Suppressor macrophage (primary cell): ENCODE measurements around the gene EGFL7.

Source experiments
- DNase-seq, 4 experiments: peaks; one replicate each; pipeline ENCODE4 v3.0.0-alpha.2; 2020 to 2022

The EGFL7 gene

DNA sequence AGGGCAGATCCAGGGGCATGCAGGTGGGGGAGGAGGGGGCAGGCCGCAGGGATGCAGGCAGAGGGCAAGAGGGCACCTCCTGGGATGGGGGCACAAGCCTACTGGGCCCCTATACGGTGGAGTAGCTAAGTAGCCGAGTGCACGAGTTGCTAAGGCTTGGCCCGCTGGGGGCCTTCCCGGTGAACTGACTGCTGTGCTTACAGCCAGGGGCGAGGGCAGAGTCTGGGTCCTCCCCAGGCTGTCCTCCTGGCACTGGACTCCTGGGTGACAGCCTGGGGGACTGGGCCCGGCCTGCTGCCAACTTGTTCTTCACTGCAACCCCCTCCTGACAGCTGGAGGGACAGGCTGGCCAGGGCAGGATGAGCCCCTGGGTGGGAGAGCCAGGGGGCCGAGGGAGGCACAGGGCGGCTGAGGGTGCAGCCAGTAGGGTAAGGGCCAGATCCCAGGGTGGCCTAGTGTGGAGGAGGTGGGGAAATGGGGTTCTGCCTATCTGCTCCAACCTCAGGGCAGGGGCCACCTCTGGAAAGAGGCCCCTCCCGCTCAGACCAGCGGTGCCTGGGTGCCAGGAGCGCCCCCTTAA is 1.7 kb upstream of the EGFL7 start:
- peak in 1 of 4 experiments; percentile 2 for DNase-seq

DNA sequence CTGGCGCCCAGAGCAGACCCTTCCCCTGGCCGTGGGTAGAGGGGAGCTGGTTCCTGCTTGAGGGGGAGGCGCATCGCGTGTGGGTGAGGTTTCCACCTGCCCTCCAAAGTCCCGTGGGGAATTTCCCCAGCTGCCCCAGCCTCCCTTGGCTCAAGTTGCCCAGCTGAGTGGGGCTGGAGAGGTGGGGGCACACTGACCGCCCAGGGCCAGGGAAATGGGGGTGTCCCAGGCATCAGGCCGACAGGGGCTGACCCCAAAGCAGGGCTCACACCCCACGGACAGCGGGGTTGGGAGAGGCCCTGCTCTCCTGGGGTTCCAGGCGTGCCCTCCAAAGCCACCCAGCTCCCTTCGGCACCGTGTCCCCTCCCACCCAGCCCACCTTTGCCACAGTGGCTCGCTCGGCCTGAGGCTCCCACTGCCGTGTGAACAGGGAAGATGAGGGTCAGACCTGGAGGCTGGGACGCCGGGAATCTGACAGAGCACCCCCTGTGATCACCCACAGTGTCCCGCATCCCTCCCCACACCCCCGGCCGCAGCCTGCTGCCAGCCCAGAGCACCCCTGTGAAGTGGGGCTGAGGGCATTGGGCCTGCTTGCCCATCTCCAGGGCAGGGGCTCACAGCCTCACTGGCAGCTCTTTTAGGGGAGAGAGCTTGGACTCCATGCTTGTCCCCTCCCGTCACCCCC is 933 bp upstream of the EGFL7 start:
- peak in 1 of 4 experiments; percentile 2 for DNase-seq

DNA sequence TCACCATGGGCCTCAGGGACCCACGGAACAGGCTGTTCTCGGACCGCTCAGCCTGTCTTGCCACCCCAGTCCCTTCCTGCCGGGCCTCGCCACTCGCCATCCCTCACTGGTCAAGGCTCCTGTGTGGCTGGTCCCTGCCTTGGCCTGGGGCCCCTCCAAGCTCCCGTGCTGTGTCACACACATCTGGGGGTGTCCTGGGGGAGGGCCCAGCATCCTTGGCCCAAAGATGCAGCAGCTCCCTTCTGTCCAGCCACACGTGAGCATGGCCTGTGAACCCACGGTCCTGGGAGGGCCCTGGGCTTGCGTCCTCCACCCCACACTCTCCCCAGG is 425 bp upstream of the EGFL7 start:
- no peak for DNase-seq

DNA sequence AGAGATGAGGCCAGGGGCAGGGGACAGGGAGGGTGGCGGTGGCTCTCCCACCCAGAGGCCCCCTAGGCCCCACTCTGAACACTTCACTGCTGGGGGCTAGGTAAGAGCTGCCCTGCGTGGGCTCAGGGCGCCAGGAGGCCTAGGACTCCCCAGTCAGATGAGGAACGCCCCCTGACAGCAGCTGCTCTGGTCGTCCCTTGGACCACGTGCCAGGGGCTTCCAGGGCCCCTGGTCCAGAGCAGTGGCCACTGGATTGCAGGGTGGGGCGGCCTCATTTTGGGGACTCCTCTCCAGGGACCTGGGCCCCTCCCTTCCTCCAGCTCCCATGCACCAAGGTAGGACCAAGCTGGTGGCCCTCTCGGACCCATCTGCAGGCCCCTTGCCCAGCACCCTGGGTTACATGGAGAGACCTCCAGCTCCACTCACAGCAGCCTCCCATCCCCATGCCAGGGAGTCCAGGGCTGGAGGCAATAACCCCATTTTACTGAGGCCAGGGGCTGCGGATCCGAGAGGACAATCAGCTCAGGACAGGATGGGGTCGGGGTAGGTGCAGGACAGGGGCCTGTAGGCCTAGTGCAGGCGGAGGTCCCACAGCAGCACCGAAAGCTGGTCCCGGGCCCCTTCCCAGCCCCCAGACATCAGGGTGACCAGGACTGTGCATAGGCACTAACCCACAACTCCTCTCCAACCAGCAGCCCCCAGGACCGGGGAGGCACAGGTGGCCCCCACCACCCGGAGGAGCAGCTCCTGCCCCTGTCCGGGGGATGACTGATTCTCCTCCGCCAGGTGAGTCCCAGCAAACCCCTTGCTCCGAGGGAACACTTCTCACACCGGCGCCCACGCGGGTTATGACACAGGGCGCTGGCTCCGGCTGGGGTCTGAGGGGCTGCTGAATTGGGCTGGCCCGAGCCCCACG is 1.5 kb downstream of the EGFL7 start:
- DNase-seq = peak in 1 of 4 experiments; percentile 1

DNA sequence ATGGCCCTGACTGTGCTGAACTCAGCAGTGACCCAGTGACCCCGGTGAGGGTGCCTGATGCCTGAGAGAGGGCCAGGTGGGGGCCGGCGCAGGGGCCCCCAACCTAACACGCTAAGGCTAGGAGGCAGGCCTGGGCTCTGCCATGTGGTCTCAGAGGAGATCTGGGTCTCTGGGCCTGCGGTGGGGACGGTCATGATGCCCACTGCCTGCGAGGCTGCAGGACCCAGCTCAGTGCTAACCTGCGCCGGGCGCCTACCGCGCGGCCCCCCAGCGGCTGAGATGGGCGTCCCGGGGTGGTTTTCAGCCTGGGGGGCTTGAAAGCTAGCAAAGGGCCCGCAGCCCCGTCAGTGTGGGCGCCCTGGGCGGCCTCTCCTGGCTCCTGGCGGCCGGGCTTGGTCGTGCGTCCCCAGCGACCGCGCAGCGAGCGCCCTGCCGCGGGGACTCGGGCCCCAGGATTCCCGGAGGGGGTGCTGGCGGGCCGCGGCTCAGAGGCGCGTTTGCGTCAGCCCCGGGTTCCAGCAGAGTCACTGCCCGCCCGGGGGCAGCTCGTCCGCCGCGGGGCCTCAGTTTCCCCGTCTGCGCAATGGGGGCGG is 2.5 kb downstream of the EGFL7 start:
- DNase-seq = peak; percentile 55 to 79 (median 64)

DNA sequence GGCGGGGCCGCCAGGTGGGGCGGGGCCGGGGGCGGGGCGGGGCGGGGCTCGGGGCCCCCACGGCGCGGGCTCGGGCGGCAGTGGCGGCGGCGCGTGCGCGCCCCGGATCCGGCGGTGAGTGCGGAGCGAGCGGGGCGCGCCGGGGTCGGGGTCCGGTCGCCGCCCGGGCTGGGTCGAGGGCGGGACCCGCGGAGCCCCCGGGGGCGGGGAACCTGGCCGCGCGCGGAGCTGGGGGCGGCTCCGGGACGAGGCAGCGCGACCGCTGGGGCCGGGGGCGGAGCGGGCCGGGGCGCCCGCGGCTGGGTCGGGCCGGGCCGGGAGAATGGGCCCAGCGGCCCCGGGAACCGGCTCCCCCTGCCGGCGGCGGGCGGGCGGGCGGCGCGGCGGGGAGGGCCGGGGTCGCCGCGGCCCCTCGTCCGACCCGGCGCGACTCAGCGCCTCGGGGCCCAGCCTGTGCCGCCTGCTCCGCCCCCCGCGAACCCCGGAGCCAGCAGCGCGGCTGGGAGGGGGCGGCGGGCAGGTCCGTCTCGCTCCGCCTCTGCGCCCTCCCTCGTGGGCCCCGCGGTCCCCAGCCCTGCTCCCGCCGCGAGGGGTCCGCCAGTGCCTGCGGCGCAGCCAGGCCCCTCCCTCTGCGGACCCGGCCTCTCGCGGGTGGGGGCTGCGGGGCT is 3.1 kb downstream of the EGFL7 start:
- DNase-seq = peak in 2 of 4 experiments; percentile 46 to 63

DNA sequence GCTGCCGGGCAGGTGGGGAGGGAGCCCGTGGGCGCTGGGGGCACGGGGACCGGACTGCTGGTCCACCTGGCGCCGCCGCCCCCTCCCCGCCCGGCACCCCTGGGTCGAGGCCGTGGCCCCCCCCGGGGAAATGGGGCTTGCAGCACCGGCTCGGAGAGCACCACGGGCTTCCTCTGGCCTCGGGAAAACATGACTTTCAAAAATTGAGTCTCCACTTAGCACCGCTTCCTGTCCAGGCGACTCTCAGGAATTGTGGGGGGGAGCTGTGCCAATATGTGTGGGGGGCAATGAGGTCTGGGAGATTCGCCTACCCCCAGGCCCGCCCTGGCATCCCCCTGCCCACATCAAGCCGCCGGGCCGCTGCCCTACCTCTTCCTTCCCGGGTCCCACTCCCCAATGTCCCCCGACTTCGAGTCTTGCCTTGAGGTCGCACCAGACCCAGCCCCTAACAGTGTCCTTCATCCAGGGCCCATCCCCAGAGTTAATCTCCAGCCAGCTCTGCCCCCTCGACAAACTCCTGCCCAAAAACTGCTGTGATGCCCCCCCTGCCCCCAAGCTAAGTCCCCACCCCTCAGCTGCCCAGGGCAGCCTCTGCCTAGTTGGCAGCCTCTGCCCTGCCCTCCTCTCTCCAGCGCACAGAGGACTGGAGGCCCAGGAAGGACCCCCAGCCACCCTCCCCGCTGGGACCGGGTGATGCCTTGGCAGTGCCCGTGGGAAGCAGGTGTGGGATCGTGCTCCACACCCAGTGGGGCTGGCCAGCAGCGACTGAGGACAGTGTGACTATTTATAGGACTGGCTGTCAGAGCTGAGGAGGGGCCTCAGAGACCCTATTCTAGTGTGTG is 3.9 kb downstream of the EGFL7 start:
- peak in 2 of 4 experiments; percentile 40 to 41 for DNase-seq

DNA sequence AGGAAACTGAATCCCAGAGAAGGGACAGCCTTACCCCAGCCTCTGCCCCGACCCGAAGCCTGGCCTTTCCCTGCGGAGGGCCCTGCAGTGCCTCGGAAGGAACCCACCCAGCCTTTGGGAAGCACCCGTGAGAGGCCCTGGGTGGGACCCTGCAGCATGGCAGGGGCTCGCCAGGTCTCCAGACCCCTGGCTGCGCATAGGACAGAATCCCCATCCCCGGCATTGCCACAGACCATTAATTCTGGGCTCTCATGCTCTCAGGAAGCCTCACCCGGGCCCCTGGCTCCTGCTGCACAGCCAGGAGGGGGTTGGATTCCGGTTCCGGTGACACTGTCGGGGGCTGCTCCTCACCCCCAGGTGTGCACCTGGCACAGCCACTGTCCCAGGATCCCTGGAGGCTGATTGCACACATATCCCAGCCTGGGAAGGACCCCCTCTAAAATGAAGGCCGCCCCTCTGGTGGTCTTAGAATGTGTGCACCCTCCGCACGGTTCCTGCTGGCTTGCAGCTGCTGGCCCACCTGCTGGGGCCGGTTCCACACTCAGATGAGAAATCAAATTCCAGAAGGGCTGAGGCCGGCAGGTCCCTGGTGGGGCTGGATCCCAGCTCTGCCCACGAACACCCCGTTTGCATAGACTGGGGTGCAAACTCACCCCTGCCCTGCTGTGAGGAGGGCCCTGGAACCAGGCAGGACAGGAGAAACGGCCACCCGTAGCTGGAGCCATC is 4.7 kb downstream of the EGFL7 start:
- no peak for DNase-seq

DNA sequence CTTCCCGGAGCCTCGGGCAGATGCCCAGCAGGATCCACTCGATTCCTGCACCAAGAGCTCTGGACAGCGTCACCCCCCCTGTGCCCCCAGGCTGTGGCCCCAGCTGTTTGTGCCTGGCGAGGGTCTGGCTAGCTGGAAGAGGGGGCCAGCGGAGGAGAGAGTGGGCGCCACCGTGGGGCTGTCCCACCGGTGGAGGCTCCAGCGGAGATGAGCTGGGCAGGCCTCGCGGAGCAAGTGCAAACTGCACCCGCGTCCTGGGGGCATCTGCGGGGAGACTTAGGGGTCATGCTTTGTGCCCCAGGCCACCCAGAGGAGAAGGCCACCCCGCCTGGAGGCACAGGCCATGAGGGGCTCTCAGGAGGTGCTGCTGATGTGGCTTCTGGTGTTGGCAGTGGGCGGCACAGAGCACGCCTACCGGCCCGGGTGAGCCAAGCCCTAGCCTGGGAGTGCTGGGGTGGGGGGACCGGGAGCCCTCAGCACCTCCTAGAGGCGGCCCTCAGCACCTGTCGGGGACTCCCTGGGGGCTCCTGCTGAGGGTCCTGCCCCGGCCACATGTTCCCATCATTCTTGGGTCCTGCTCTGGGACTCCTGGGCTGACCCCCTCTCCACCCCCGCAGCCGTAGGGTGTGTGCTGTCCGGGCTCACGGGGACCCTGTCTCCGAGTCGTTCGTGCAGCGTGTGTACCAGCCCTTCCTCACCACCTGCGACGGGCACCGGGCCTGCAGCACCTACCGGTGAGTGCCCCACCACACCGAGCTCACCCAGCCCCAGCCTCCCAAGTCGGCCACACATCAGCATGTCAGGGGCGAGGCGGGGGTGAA is 5.4 kb downstream of the EGFL7 start:
- DNase-seq = no peak

DNA sequence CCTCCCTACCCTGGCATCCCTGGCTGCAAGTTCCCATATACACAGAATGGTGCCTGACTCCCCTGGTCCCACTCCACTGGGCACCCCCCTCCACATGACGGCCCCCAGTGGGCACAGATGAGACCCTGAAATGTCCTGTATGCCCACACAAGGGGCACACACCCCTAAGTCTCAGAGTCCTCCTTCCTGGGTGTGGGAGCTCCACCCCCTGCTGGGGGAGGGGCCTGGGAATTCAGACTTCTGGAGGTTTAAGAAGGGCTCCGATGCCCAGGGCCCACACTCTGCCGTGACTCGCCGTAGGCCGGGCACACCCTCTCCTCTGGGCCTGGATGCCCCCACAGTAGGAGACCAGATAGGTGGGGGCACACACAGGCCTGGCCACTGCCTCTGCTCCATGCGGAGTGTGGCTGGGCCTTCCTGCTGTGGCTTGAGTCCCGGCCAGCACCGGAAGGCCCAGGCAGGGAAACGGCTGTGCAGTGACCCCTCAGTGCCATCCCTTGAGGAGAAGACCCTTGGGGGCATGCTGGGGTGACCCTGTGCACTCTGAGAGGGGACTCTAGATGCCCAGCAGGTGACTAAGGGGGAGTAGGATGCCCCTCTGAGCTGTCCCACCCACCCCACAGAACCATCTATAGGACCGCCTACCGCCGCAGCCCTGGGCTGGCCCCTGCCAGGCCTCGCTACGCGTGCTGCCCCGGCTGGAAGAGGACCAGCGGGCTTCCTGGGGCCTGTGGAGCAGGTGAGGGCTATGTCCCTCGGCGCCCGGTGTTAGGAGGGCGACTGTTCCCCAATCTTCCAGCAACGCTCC is 6.5 kb downstream of the EGFL7 start:
- DNase-seq = peak in 1 of 4 experiments; percentile 35

DNA sequence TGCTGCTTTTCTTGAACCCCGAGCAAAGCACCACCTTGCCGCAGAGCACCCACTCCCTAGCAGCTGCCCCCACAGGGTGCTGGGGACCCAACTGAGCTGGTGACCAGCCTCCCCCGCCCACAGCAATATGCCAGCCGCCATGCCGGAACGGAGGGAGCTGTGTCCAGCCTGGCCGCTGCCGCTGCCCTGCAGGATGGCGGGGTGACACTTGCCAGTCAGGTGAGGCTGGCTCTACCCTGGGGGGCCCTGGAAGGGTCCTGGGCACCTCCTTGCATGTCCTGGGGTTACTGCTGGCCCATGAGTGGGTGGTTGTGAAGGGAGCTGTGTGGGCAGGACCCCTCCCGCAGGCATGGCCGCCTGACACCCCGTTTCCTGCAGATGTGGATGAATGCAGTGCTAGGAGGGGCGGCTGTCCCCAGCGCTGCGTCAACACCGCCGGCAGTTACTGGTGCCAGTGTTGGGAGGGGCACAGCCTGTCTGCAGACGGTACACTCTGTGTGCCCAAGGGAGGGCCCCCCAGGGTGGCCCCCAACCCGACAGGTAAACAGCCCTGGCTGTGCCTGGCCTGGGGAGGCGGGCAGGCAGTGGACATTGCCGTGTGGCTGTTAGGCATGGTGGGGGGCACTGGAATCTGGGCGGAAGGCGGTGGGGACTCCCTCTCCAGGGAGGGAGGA is 7.2 kb downstream of the EGFL7 start:
- DNase-seq = no peak

DNA sequence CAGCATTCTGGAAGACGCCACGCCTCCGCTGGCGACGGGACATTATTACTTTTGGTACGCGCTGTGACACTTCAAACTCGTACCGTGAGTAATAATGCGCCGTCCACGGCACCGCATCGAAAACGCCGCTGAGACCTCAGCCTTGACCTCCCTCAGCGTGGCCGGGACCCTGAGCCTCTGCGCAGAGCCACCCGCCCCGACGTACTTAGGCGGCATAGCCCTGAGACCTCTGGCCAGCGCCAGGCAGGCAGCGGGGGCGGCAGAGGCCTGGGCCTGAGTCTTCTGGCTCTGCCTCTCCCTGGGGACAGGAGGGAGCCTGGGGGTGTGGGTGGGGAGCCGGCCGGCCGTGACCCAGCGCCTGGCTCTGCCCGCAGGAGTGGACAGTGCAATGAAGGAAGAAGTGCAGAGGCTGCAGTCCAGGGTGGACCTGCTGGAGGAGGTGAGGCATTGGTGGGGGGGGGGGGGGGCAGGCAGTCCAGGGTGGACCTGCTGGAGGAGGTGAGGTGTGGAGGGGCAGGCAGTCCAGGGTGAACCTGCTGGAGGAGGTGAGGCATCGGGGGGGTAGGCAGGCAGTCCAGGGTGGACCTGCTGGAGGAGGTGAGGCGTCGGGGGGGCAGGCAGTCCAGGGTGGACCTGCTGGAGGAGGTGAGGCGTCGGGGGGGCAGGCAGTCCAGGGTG is 8.0 kb downstream of the EGFL7 start:
- DNase-seq = no peak

DNA sequence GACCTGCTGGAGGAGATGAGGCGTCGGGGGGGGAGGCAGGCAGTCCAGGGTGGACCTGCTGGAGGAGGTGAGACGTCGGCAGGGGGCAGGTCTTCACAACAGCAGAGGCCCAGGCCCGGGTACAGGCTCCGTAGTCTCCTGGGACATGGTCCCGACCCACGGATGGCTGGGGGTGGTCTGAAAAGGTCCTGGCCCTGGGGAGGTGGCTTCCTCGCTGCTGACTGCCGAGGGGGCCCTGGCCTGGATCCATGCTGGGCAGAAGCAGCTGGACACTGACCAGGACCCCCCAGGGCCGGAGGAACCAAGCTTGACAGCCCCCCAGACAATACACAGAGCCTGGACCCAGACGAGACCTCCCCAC is 8.5 kb downstream of the EGFL7 start:
- DNase-seq = no peak

DNA sequence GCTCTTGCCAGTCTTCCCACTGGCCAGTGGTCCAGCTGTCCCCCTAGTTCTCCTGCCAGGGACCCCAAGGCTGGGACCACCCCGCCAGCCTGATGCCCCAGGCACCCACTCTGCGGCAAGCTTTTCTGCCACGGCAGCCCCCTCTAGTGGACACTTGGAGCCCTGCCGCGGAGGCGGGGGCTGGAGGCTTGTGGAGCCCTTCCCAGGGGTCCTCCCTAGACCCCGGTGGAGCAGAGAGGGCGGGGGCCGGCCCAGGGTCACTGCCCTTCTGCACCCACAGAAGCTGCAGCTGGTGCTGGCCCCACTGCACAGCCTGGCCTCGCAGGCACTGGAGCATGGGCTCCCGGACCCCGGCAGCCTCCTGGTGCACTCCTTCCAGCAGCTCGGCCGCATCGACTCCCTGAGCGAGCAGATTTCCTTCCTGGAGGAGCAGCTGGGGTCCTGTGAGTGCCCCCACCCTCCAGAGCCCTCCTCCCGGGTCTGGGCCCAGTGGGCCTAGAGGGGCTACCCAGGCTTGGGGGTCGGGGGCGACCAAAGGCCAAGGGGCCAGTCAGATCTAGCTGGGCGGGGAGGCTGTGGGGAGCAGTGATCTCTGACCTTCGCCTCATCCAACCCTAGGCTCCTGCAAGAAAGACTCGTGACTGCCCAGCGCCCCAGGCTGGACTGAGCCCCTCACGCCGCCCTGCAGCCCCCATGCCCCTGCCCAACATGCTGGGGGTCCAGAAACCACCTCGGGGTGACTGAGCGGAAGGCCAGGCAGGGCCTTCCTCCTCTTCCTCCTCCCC is 9.1 kb downstream of the EGFL7 start:
- peak; percentile 42 to 72 (median 57) for DNase-seq

DNA sequence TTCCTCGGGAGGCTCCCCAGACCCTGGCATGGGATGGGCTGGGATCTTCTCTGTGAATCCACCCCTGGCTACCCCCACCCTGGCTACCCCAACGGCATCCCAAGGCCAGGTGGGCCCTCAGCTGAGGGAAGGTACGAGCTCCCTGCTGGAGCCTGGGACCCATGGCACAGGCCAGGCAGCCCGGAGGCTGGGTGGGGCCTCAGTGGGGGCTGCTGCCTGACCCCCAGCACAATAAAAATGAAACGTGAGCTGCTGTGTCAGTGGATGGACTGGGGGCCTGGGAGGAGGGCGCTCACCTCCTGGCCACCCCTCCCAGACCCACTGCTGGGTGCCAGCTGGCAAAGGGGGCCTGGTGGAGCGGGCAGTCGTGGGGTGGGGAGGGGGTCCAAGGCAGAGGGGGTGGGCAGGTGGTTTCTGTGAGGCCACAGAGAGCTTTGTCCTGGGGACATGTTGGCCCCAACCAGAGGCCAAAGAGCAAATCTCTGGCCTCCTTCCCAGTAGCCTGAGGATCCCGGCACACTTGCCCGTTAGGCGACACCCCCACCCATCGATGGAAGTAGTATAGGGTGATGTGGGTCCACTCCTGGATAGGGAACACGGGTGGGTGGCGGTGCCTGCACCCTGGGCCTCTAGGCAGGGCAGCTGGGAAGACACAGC is 9.8 kb downstream of the EGFL7 start:
- DNase-seq = no peak

DNA sequence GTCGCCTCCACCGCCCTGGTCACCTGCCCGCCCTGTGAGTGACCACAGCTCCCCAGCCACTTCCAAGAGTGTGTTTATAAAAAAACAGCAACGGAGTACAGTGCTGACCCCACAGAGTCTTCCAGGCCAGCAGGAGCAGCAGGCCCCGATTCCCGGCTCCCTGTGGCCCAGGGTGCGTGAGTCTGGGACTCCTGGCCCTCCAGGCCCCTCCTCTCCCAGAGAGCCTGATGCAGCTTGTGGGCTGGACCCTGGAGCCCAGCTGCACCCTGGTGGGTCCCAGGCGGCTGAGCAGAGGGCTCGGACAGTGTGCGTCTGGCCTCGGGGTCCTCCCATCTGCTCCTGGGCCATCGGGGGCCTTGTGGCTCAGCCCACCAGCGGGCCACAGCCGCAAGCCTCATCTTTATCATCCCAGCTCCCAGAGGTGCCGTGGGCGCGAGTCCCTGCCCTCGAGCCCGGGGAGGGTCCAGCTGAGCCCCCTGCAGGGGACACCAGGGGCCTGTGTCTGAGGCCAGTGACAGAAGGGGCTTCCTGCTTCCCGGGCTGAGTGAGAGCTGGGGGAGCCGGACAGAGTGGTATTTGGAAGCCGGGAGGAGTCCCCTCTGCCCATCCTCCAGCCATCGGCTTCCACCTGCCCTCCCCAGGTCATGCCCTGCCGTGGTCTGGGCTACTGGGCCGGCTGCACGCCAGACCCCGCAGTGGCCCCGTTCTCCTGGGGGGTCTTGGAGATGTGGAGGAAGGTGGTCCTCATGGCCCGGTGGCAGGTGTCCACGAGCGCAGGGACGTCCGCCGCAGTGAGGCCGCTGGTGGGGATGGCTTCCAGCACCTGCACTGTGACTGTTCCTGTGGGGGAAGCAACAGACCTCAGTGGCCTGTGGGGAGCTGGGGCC is 10.6 kb downstream of the EGFL7 start:
- DNase-seq = no peak
